ENCODE data around the gene LYL1. TPM values are rescaled to one million over a fixed set of nuclear protein-coding genes. Genes with fewer than 3 reads are reported as not detected.

LYL1 gene
- total and polyA plus RNA-seq, 2 of the 13 experiments (the other 11 are each of a cell fraction or from before 2014, with no cell fraction given) = 0.75 to 0.92 TPM

- TF ChIP-seq GLI4 (CRISPR knock-in tag; IDR thresholded peaks at IDR 0.05; ENCODE audit: borderline replicate concordance) = no peak
- TF ChIP-seq HOMEZ (CRISPR knock-in tag; IDR thresholded peaks at IDR 0.05; ENCODE audit: low read depth) = no peak
- no peak for TF ChIP-seq ZNF225 (CRISPR knock-in tag; IDR thresholded peaks at IDR 0.05)
- no peak for TF ChIP-seq ATM (IDR thresholded peaks at IDR 0.05; ENCODE audit: borderline replicate concordance)
- no peak for TF ChIP-seq LCORL (IDR thresholded peaks at IDR 0.05)
- peak; percentile 32; the same call in 1 of the 2 replicates for TF ChIP-seq LCORL (CRISPR knock-in tag; IDR thresholded peaks at IDR 0.05)
- peak; percentile 88 for TF ChIP-seq TBX2 (CRISPR knock-in tag; IDR thresholded peaks at IDR 0.05; ENCODE audit: borderline replicate concordance)
- TF ChIP-seq RFX1 (IDR thresholded peaks at IDR 0.05) = no peak
- no peak for TF ChIP-seq BCL3 (CRISPR knock-in tag; IDR thresholded peaks at IDR 0.05)
- TF ChIP-seq IKZF1 (IDR thresholded peaks at IDR 0.05) = no peak
- no peak for TF ChIP-seq TCF12 (IDR thresholded peaks at IDR 0.05)
- no peak; the same call in 1 of the 2 replicates for TF ChIP-seq TCF12 (CRISPR knock-in tag; IDR thresholded peaks at IDR 0.05)
- no peak for TF ChIP-seq ZNF724P (CRISPR knock-in tag; IDR thresholded peaks at IDR 0.05; ENCODE audit: borderline replicate concordance)
- no peak for TF ChIP-seq AGO2 (optimal IDR thresholded peaks at IDR 0.05; ENCODE audit: low read depth, low read length)
- no peak for TF ChIP-seq KIAA2018 (CRISPR knock-in tag; IDR thresholded peaks at IDR 0.05; ENCODE audit: borderline replicate concordance)
- no peak for TF ChIP-seq GPN1 (CRISPR knock-in tag; IDR thresholded peaks at IDR 0.05; ENCODE audit: borderline replicate concordance)
- peak; percentile 46; the same call in 1 of the 2 replicates for TF ChIP-seq MLX (CRISPR knock-in tag; IDR thresholded peaks at IDR 0.05)
- no peak for TF ChIP-seq ZNF367 (CRISPR knock-in tag; IDR thresholded peaks at IDR 0.05; ENCODE audit: borderline replicate concordance)
- no peak for TF ChIP-seq MAFF (IDR thresholded peaks at IDR 0.05; ENCODE audit: low read depth, low read length)
- no peak for TF ChIP-seq ZMAT5 (CRISPR knock-in tag; IDR thresholded peaks at IDR 0.05; ENCODE audit: borderline replicate concordance, low read depth)
Measured at GRCh38 chr19:13051557-13052165, 51.0 kb downstream of the LYL1 start (continued).
